B cell (primary cell): Measurements from ENCODE around the gene FAM117B. TPM values are rescaled to one million over a fixed set of nuclear protein-coding genes. Genes with fewer than 3 reads are reported as not detected.
"Not testable (repeated sequence)": the region's sequence is repeated elsewhere in the genome, so short reads cannot be mapped to it uniquely, and the experiment has no call there.

ENCODE experiments used
- ATAC-seq: fragments of 200-7000 bp; cut with Tn5 transposase; one replicate; pipeline ENCODE4 v1.10.0; 2021; ENCODE audit warnings: low read depth, mild to moderate bottlenecking, moderate number of reproducible peaks, moderate library complexity
- CTCF ChIA-PET: fragments of 350-600 bp; sonication (Branson Sonifier 250); formaldehyde crosslinking; loops from one replicate; lab custom pipeline; 2021; ENCODE audit warnings: antibody characterized with exemption, inconsistent platforms; lab: Charles Lee
- POLR2A ChIA-PET: fragments of 350-600 bp; sonication (Branson Sonifier 250); formaldehyde crosslinking; loops from one replicate; lab custom pipeline; 2021; ENCODE audit warnings: antibody characterized with exemption; lab: Charles Lee
- DNase-seq: peaks from one replicate; pipeline ENCODE4 v3.0.0; 2013
- H2AFZ ChIP-seq: 2 replicates; pipeline ENCODE4 v1.6.1; 2012; ENCODE audit warnings: mild to moderate bottlenecking, low read depth, low read length; ENCODE audit not compliant: insufficient read depth, poor library complexity, severe bottlenecking
- H3K27ac ChIP-seq, 2 donors: 1 replicate in 1 of 2; 2 replicates in 1 of 2; pipeline ENCODE4 v1.5.1; 2012 to 2013; ENCODE audit warnings: low read length in 2 of 2, mild to moderate bottlenecking in 2 of 2, moderate library complexity in 1 of 2
- H3K27me3 ChIP-seq, 4 experiments: fragments of 200-600 bp in 1 of 4; sonication (generic) in 1 of 4; replicated peaks in 1 of 4; 1 replicate in 2 of 4; 2 replicates in 2 of 4; pipeline versions ENCODE4 v1.6.1 to v1.7.0; 2013 to 2016; ENCODE audit warnings: low read length in 3 of 4, mild to moderate bottlenecking in 2 of 4, mixed read lengths in 1 of 4, moderate library complexity in 1 of 4; ENCODE audit not compliant: insufficient read depth in 4 of 4, control insufficient read depth in 3 of 4; ENCODE audit errors: control extremely low read depth in 1 of 4
- H3K36me3 ChIP-seq, 2 experiments: replicated peaks in 1 of 2; 1 replicate in 1 of 2; 2 replicates in 1 of 2; pipeline versions ENCODE4 v1.6.1 to v1.7.1; 2013; ENCODE audit warnings: low read length in 1 of 2; ENCODE audit not compliant: insufficient read depth in 2 of 2, control insufficient read depth in 1 of 2; ENCODE audit errors: control extremely low read depth in 1 of 2, extremely low read depth in 1 of 2
- H3K4me1 ChIP-seq, 2 donors: fragments of 200-600 bp in 1 of 2; sonication (generic) in 1 of 2; 1 replicate in 1 of 2; 2 replicates in 1 of 2; pipeline versions ENCODE4 v1.5.1 to v1.6.1; 2013 to 2017; ENCODE audit warnings: low read length in 2 of 2; ENCODE audit not compliant: control insufficient read depth in 2 of 2, insufficient read depth in 2 of 2
- H3K4me2 ChIP-seq: replicated peaks from 2 replicates; pipeline ENCODE3; 2012; ENCODE audit warnings: mild to moderate bottlenecking, low read depth, low read length; ENCODE audit not compliant: poor library complexity, severe bottlenecking
- H3K4me3 ChIP-seq, 5 experiments: fragments of 200-600 bp in 1 of 5; sonication (generic) in 1 of 5; 1 replicate in 3 of 5; 2 replicates in 2 of 5; pipeline versions ENCODE4 v1.5.1 to v1.7.0; 2011 to 2016; ENCODE audit warnings: low read length in 4 of 5, mild to moderate bottlenecking in 4 of 5, low read depth in 2 of 5, control low read depth in 1 of 5, moderate library complexity in 1 of 5; ENCODE audit not compliant: insufficient read depth in 1 of 5; ENCODE audit errors: control extremely low read depth in 1 of 5, extremely low read depth in 1 of 5
- H3K79me2 ChIP-seq: fragments of 200-600 bp; sonication (generic); one replicate; pipeline ENCODE4 v1.6.0; 2016; ENCODE audit warnings: low read length; ENCODE audit not compliant: control insufficient read depth, insufficient read depth
- H3K9ac ChIP-seq: fragments of 200-600 bp; sonication (generic); 2 replicates; pipeline ENCODE4 v1.6.1; 2017; ENCODE audit warnings: mild to moderate bottlenecking, low read length, moderate library complexity
- H3K9me3 ChIP-seq, 3 donors: one replicate each; pipeline versions ENCODE4 v1.6.1 to v1.7.1; 2013; ENCODE audit warnings: low read length in 2 of 3; ENCODE audit not compliant: control insufficient read depth in 2 of 3, insufficient read depth in 1 of 3; ENCODE audit errors: control extremely low read depth in 1 of 3
- H4K20me1 ChIP-seq: 2 replicates; pipeline ENCODE4 v1.6.0; 2012; ENCODE audit warnings: mild to moderate bottlenecking, low read length; ENCODE audit not compliant: insufficient read depth, control insufficient read depth, poor library complexity, severe bottlenecking
- H3K27ac Mint-ChIP-seq: one replicate; pipeline ENCODE4 v1.8.0; 2021; ENCODE audit warnings: mixed read lengths
- H3K27me3 Mint-ChIP-seq: one replicate; pipeline ENCODE4 v1.8.0; 2021; ENCODE audit warnings: mixed read lengths
- H3K4me1 Mint-ChIP-seq: one replicate; pipeline ENCODE4 v1.8.0; 2021; ENCODE audit warnings: mixed read lengths
- H3K4me3 Mint-ChIP-seq: one replicate; pipeline ENCODE4 v1.8.0; 2021; ENCODE audit warnings: mixed read lengths
- H3K9me3 Mint-ChIP-seq: one replicate; pipeline ENCODE4 v1.8.0; 2022; ENCODE audit warnings: mixed read lengths; ENCODE audit not compliant: insufficient read depth
- EZH2 ChIP-seq: IDR thresholded peaks from 2 replicates; pipeline ENCODE4 v1.6.1; 2012; ENCODE audit warnings: borderline replicate concordance, low read depth, mild to moderate bottlenecking, moderate library complexity, low read length; ENCODE audit not compliant: insufficient read depth, poor library complexity, severe bottlenecking
- WGBS: methylation state at CpG from one replicate; pipeline ENCODE4 v1.1.5; 2013; ENCODE audit warnings: missing lambda C conversion rate; ENCODE audit not compliant: insufficient coverage; 5-methylcytosine and 5-hydroxymethylcytosine counted together
- intact Hi-C: fragments of 100-400 bp; cut with micrococcal nuclease; formaldehyde crosslinking; loops from one replicate; pipeline ENCODE4 v1.10.0; 2022
- polyA plus RNA-seq: library from polyadenylated mRNA; depleted of rRNA; stranded (reverse); fragments of >200 nt; gene quantifications from 2 replicates; pipeline ENCODE4 v1.2.3, GENCODE V29; 2012
- total RNA-seq, 2 donors: library from RNA; stranded (reverse); fragments of 120-200 nt in 1 of 2; gene quantifications; 1 replicate in 1 of 2; 2 replicates in 1 of 2; pipeline versions ENCODE4 v1.2.3 to v1.2.4, GENCODE V29; 2013 to 2022
- TF ChIP-seq, protein P1 (sequence below): fragments of 200-600 bp; IDR thresholded peaks from one replicate; pipeline ENCODE4 v1.8.0; 2022; ENCODE audit warnings: antibody characterized with exemption, mild to moderate bottlenecking

The FAM117B gene
- total and polyA plus RNA-seq, 2 donors (not counting 1 experiment from before 2014, with no cell fraction given), result 11.5 to 50.1 TPM

DNA sequence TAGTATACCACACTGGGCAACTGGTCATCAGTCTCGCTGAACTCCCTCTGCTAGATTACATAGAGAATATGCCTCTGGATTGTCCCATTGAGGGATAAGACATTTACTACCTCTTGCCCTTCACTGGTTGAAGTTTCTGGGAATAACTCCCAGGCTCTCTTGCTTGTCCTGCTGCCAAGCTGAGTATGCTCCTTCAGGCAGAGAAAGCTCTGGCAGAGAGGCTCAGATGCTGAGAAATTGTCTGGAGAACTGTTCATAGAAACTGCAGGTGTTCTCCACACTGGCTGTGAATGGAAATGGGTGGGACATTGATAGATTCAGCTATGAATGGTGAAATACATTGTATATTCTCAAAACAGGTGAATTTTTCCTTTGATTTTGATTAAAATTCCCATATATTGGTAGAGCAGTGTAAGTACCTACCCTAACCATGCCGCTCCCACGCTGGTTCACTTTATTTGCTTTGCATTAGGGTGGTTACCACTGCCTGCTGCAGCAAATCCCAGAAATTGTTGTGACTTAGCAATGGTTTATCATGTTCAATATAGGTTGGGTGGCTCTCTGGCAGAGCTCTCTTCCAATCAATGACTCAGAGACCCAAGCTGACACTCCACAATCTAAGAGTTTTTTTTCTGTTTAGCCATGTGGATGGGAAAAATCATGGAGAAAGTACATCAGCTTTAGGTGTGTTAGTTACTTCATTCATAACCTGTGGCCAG lies 36.7 kb downstream of the FAM117B start:
- TF ChIP-seq, protein P1, sequence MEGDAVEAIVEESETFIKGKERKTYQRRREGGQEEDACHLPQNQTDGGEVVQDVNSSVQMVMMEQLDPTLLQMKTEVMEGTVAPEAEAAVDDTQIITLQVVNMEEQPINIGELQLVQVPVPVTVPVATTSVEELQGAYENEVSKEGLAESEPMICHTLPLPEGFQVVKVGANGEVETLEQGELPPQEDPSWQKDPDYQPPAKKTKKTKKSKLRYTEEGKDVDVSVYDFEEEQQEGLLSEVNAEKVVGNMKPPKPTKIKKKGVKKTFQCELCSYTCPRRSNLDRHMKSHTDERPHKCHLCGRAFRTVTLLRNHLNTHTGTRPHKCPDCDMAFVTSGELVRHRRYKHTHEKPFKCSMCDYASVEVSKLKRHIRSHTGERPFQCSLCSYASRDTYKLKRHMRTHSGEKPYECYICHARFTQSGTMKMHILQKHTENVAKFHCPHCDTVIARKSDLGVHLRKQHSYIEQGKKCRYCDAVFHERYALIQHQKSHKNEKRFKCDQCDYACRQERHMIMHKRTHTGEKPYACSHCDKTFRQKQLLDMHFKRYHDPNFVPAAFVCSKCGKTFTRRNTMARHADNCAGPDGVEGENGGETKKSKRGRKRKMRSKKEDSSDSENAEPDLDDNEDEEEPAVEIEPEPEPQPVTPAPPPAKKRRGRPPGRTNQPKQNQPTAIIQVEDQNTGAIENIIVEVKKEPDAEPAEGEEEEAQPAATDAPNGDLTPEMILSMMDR, result no peak
- no peak for TF ChIP-seq EZH2
- H3K36me3 ChIP-seq, result peaks cover 0 to 2% of the 10 kb centered on the region in 2 experiments
- WGBS, result no CpG with 5 or more reads among the region's 3 CpGs
- ATAC-seq, result no peak
- no peak overlapping the region for H2AFZ ChIP-seq
- no peaks in the 10 kb centered on the region for H4K20me1 ChIP-seq
- peaks cover 77% of the 10 kb centered on the region for H3K4me1 Mint-ChIP-seq
- H3K4me2 ChIP-seq, result peak overlapping the region; percentile 59
- H3K27ac ChIP-seq, result peak overlapping the region; percentile 16 to 67
- ChIA-PET POLR2A (interaction anchor here (0.8 to 1.1 kb wide), 2 partner anchors 10 to 36 kb away, joined by 5 read pairs; no protein-coding TSS in a partner anchor), CTCF (interaction anchor here (2.2 to 2.5 kb wide), 3 partner anchors 7 to 83 kb away, joined by 7 to 17 read pairs (median 15); partner anchors contain the start of gene FAM117B)
- H3K9ac ChIP-seq, result no peak overlapping the region
- DNase-seq, result no peak
- H3K4me3 Mint-ChIP-seq, result peak overlapping the region; percentile 5
- intact Hi-C loops, result loop anchor here (5.0 kb wide), 1 partner anchor 41 kb away; no protein-coding TSS in a partner anchor
- H3K4me1 ChIP-seq, result peaks cover 82 to 83% of the 10 kb centered on the region in 2 donors
- H3K79me2 ChIP-seq, result peaks cover 98% of the 10 kb centered on the region
- H3K9me3 Mint-ChIP-seq, result peaks cover 2% of the 10 kb centered on the region
- peak overlapping the region in 1 of 5 experiments; percentile 27 for H3K4me3 ChIP-seq
- H3K27me3 Mint-ChIP-seq, result no peaks in the 10 kb centered on the region
- H3K27me3 ChIP-seq, result no peaks in the 10 kb centered on the region
- peak overlapping the region; percentile 90 for H3K27ac Mint-ChIP-seq
- peaks cover 0 to 19% (median 2%) of the 10 kb centered on the region in 3 donors for H3K9me3 ChIP-seq

DNA sequence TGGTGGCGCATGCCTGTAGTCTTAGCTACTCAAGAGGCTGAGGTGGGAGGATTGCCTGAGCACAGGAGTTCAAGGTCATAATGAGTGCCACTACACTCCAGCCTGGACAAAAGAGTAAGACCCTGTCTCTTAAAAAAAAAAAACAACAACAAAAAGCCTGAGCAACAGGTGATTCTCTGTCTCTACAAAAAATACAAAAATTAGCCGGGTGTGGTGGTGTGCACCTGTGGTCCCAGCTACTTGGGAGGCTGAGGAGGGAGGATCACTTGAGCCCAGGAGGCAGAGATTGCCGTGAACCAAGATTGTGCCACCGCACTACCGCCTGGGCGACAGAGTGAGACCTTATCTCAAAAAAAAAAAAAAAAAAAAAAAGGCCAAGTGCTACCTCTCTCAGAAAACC lies 40.3 kb downstream of the FAM117B start:
- peaks cover 63 to 66% of the 10 kb centered on the region in 2 donors for H3K4me1 ChIP-seq
- H3K9me3 Mint-ChIP-seq, H3K27me3 Mint-ChIP-seq, H3K27me3 ChIP-seq, intact Hi-C loops, H3K36me3 ChIP-seq, H4K20me1 ChIP-seq, ATAC-seq, DNase-seq: not testable (repeated sequence)
- WGBS, result no CpG with 5 or more reads among the region's 6 CpGs
- peak overlapping the region; percentile 88 for H3K27ac Mint-ChIP-seq
- H3K27ac ChIP-seq, result peak overlapping the region; percentile 40 to 67
- peak overlapping the region in 1 of 5 experiments; percentile 38 for H3K4me3 ChIP-seq
- ChIA-PET CTCF (interaction anchor here (1.1 kb wide), 1 partner anchor 86 kb away, joined by 6 read pairs; no protein-coding TSS in a partner anchor), POLR2A (interaction anchor here (0.7 kb wide), 1 partner anchor 90 kb away, joined by 4 read pairs; no protein-coding TSS in a partner anchor)
- peaks cover 97% of the 10 kb centered on the region for H3K79me2 ChIP-seq
- H3K9ac ChIP-seq, result peak overlapping the region; percentile 34
- H3K4me3 Mint-ChIP-seq, result peak overlapping the region; percentile 38
- peaks cover 66% of the 10 kb centered on the region for H3K4me1 Mint-ChIP-seq
- H2AFZ ChIP-seq, result peak overlapping the region; percentile 52
- H3K9me3 ChIP-seq, result peaks cover 5 to 29% (median 8%) of the 10 kb centered on the region in 3 donors
- peak overlapping the region; percentile 56 for H3K4me2 ChIP-seq
